GM21360 (cell line): ENCODE data around the gene SIK3.

Experiments used
- ATAC-seq: cut with Tn5 transposase; IDR thresholded peaks from one replicate; pipeline ENCODE4 v1.9.1; 2021; ENCODE audit warnings: mild to moderate bottlenecking, moderate library complexity; ENCODE audit not compliant: unreplicated experiment

The SIK3 gene

DNA sequence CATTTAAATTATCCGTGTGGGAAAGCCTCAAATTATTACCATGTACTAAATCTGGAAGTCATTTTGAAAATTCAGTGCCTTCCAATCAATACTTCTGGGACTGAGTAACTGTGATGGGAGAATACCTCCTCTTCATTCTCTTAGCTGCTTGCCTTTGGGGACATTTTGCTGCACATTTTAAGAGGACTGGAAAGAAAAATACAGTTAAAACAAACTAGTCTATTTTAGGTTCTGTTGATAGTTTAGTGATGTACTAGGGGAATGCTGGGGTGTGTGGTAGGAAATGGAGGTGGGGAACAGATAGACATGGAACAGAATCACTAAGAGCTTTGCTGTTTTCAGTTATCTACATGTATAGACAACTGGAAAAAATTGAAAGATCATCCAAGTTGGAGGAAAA lies 195.1 kb downstream of the SIK3 start:
- ATAC-seq, result no peak

DNA sequence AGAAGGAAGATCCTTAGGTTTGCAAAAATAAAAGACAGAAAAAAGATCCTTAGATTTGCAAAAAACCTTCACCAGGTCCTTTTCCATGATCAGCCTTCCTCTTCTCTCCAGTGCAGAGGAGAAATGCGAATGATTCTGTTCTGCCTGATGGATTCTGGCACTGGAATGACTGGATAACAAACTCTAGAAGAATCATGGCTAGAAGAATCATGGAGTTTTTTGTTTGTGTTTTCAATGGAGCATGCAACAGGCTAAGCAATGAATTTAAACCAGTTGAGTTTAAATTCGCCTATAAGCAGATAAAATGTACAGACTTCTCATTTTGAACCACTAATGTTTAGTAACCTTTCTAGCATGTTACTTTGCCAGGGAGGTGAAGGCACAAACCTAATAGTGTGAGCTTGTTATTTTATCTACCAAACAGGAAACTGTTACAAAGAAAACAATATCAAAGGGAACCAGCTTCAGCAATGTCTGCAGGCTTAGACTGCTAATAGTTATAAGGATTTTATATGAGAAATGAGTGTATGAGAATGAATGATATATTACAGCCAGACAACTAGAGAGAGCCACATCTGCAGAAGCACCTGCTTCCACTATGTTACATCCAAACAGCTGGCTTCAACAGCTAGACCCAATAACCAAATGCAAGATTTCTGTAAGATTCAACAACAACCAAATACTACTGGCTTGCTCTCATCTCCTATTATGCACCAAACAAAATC lies 196.1 kb downstream of the SIK3 start:
- no peak for ATAC-seq

DNA sequence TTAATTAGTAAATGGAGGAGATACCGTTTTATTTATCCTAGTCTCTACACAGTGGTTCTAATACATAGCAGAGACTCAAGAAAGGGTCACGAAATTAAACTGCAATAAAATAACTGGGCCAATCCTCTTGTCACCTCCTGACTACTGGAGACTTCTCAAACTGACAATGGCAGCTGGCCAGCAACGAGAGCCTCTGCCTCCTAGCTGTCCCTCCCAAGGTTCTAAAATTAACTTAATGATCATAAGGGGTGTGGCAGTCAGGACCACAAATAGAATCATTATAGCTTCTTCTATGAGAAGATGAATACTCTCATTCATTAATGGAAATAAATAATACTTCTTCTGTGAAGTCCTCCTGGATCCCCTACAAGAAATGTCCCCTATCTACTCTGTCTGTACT lies 197.0 kb downstream of the SIK3 start:
- ATAC-seq, result no peak

DNA sequence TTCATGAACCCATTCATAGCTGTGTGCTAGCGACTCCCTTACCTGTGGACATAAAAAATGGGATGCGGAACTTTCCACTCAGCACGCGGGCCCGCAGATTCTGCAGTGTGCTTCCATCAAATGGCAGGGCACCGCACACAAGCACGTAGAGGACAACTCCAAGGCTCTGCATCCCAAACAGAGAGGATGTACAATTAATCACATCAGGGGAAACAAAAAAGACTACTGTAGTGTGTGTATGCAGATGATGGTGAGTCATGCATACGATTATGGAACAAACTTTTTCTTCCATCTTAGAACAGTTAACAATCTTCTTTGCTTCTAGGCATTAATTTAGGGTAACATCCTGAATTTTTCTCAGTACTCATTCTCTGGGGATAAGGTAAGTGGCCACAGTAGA lies 202.0 kb downstream of the SIK3 start:
- no peak for ATAC-seq

DNA sequence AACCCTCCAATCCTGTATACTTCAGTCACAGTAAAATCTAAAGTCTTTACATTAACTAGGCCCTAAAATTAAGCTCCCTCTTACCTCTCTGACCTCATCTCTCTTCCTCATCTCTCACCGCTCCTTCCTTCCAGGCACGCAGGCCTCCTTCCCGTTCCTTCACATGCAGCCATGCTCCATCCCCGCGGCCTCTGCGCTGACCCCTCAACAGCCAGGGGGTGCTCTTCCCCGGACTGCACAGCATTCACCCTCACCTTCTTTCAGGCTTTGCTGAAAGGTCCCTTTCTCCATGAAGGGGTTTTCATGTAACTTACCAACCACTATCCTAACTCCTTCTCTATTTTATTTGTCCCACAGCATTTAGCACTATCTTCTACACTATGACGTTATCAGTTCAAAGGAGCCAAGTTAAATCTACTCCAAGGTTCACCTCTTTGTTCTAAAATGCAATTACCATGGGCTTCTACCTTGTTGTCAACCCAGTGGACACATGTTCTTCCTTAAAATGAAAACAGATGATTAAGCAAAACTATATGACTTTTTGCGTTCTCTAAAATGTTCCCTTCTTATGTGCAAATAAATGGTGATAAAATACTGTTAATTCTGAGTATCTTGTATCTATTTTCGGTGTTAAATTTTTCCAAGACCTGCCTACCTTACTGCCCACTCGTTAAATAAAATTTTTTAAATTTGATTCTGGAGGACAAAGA lies 203.0 kb downstream of the SIK3 start:
- ATAC-seq, result no peak

GRCh38 chr11:116893906-116894305 lies 204.3 kb downstream of the SIK3 start:
- no peak for ATAC-seq

GRCh38 chr11:116893437-116893836 lies 204.8 kb downstream of the SIK3 start:
- no peak for ATAC-seq

- ATAC-seq, result no peak
These were observed 205.9 kb downstream of the SIK3 start for GRCh38 chr11:116892374-116892773.

- no peak for ATAC-seq
These were observed 206.5 kb downstream of the SIK3 start for GRCh38 chr11:116891746-116892145.

DNA sequence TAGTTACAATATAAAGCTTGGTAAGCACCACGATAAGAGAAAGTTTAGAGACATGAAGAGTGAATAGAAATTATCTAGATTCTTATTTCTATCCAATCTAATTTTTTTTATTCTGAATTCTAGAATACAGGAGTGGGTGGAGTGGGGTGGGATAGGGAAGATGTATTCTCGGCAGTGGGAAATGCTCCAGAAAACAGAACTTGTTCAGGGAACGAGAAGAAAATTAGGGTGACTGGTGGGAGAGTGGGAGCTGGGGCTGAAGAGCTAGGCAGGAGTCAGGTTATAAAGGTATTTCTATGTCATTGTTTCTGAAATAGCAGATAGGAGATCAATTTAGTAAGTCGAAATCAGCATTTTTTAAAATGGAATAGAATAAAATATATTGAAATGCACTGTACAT lies 207.6 kb downstream of the SIK3 start:
- ATAC-seq, result no peak

- no peak for ATAC-seq
These were observed 208.0 kb downstream of the SIK3 start for GRCh38 chr11:116890193-116890592.

- ATAC-seq, result no peak
These were observed 209.2 kb downstream of the SIK3 start for GRCh38 chr11:116888884-116889549.

GRCh38 chr11:116888024-116888423 lies 210.2 kb downstream of the SIK3 start:
- ATAC-seq, result no peak

- no peak for ATAC-seq
These were observed 212.1 kb downstream of the SIK3 start for GRCh38 chr11:116885951-116886655.

GRCh38 chr11:116882386-116882785 lies 215.8 kb downstream of the SIK3 start:
- no peak for ATAC-seq

GRCh38 chr11:116881143-116881542 lies 217.1 kb downstream of the SIK3 start:
- ATAC-seq, result no peak

DNA sequence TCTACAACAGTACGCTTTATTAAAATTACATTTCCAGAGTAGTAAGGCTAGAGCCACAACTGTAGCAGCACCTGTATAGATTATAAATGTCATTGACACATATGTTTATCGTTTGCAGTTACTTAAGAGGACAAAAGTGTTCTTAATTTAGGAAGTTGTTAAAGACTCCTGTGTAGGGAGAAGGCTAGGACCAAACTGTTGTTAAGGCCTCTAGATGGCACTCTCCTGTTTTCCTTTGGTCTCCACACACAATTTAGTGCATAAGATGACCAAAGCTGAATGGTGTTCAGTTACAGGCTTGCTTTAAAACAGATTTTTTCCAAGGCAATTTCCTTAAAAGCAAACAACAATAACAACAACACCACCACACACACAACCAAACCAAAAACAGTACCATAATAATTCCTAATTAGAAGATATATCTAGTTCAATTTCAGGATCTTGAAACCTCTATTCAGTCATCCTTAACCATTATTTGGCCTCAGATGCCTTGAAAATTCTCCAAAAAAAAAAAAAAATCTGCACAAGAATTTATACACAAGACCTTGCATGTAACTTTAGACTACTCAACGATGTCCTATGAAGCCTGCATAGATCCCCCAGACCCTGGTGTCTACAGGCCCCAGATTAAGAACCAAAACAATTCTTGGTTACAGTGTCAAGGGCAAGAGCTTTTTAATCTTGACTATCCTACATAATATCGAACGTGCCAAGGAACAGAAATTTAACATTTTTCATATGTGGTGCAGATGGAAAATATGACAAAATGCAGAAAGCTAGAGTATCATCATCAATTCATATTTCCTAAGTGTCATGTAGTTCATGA lies 218.2 kb downstream of the SIK3 start:
- no peak for ATAC-seq

DNA sequence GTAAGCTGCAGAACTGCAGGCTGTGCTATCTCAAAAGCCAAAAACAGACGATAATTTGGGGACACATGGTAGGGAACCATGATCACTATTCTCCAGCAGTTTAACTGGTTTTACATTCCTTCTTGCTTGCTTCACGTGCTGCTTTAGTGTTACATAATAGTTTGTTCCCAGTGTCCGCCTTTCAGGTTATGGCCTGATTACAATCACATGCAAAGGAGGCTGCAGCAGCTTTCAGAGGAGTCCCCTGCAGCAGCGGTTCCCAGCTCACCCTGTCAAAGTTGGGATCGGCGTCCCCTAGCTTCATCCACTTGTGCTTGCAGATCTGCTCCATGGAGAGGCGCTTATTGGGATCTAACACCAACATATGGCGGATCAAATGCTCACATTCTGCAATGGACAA lies 221.6 kb downstream of the SIK3 start:
- ATAC-seq, result no peak

- ATAC-seq, result no peak
These were observed 223.0 kb downstream of the SIK3 start for GRCh38 chr11:116875194-116875593.

- ATAC-seq, result no peak
These were observed 224.0 kb downstream of the SIK3 start for GRCh38 chr11:116874251-116874650.

DNA sequence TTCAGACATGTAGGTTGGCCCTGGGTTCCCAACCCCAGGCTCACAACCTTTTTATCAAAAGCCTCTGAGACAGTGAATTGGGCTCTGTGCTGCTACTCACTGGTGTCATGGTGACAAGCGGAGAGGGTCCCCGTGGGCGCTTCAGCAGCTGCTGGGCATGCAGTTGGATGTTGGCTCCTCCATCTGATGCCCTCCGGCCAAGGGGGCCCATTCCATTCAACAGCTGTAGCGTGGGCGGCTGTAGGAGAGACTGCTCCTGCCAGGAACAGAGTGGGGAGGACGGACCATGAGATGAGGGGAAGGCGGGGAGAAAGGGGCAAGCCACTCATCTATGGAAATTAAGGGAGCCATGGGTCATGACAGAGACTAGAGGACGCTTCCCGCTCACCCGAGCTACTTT lies 224.8 kb downstream of the SIK3 start:
- no peak for ATAC-seq
